GM12801 (cell line): ENCODE measurements around the gene AGBL1.

Experiments used
- CTCF ChIP-seq: IDR thresholded peaks from one replicate; pipeline ENCODE4 v1.5.1; 2011; ENCODE audit warnings: control low read depth; ENCODE audit not compliant: insufficient read length; ENCODE audit errors: extremely low read depth

Gene AGBL1

GRCh38 chr15:86399041-86399954 is 319.6 kb downstream of the AGBL1 start:
- no peak for TF ChIP-seq CTCF

- TF ChIP-seq CTCF, result no peak
Observed at GRCh38 chr15:86403221-86403620, 323.6 kb downstream of the AGBL1 start.

GRCh38 chr15:86403914-86404583 is 324.4 kb downstream of the AGBL1 start:
- TF ChIP-seq CTCF, result no peak

GRCh38 chr15:86408261-86408660 is 328.6 kb downstream of the AGBL1 start:
- no peak for TF ChIP-seq CTCF

- no peak for TF ChIP-seq CTCF
Observed at GRCh38 chr15:86411916-86412315, 332.2 kb downstream of the AGBL1 start.

- TF ChIP-seq CTCF, result no peak
Observed at GRCh38 chr15:86413191-86413590, 333.5 kb downstream of the AGBL1 start.

- no peak for TF ChIP-seq CTCF
Observed at GRCh38 chr15:86425746-86426145, 346.1 kb downstream of the AGBL1 start.
